ENCODE measurements around the gene TANC2.

DNA sequence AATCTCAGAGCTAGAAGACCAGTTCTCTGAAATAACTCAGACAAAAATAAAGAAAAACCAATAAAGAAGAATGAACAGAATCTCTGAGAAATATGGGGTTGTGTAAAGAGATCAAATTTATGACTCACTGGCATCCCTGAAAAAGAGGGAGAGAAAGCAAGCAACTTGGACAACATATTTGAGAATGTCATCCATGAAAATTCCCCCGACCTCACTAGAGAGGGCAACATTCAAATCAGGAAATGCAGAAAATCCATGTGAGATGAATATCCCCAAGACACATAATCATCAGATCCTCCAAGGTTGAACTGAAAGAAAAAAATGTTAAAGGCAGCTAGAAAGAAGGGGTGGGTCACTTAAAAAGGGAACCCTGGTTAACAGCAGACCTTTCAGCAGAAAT, 32.1 kb downstream of the TANC2 start:
- TF ChIP-seq, protein P1, sequence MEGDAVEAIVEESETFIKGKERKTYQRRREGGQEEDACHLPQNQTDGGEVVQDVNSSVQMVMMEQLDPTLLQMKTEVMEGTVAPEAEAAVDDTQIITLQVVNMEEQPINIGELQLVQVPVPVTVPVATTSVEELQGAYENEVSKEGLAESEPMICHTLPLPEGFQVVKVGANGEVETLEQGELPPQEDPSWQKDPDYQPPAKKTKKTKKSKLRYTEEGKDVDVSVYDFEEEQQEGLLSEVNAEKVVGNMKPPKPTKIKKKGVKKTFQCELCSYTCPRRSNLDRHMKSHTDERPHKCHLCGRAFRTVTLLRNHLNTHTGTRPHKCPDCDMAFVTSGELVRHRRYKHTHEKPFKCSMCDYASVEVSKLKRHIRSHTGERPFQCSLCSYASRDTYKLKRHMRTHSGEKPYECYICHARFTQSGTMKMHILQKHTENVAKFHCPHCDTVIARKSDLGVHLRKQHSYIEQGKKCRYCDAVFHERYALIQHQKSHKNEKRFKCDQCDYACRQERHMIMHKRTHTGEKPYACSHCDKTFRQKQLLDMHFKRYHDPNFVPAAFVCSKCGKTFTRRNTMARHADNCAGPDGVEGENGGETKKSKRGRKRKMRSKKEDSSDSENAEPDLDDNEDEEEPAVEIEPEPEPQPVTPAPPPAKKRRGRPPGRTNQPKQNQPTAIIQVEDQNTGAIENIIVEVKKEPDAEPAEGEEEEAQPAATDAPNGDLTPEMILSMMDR (IDR thresholded peaks at IDR 0.05), result no peak
- TF ChIP-seq POLR2A (IDR thresholded peaks at IDR 0.05; ENCODE audit: low read depth), result no peak
- no peak for TF ChIP-seq EP300 (IDR thresholded peaks at IDR 0.05)
